ENCODE results near the gene ABCC8. TPM values are rescaled to one million over a fixed set of nuclear protein-coding genes. Genes with fewer than 3 reads are reported as not detected.

ABCC8 gene
- total and polyA plus RNA-seq, 9 of the 15 experiments (the other 6 are each of a cell fraction or from before 2014, with no cell fraction given), result not detected

- H3K9me1 ChIP-seq (ENCODE audit: control insufficient read depth, insufficient read depth, low read length), result no peaks in the 10 kb centered on the region
- TF ChIP-seq MAFG (tag; conservative IDR thresholded peaks at IDR 0.05) (no peak), CBFB (CRISPR knock-in tag; IDR thresholded peaks at IDR 0.05) (no peak), ZNF408 (CRISPR knock-in tag; IDR thresholded peaks at IDR 0.05; ENCODE audit: low read depth) (no peak)
- DNase-seq (ENCODE audit: extremely low read depth in 1 of 4, low spot score in 3 of 4) (no peak), FAIRE-seq (no peak), ATAC-seq (no peak)
- no peak overlapping the region for H3K27ac ChIP-seq (ENCODE audit: extremely low read depth, low read depth, low read length)
- ChIA-PET CTCF (ENCODE audit: low intra/inter-chr PET ratio) (no interaction called here), POLR2A (interaction anchor here (0.8 to 0.9 kb wide), 2 partner anchors 13 to 21 kb away, joined by 3 read pairs; no protein-coding TSS in a partner anchor)
- intact Hi-C loops (cut with micrococcal nuclease), result no loop called here
- H4K20me1 ChIP-seq (replicated peaks; ENCODE audit: control insufficient read depth, insufficient read depth, low read length), result no peaks in the 10 kb centered on the region; the same call in 1 of the 2 replicates
- H3K27me3 ChIP-seq (ENCODE audit: control insufficient read depth in 2 of 2, insufficient read depth in 2 of 2, low read length in 2 of 2), result peaks cover 6 to 49% of the 10 kb centered on the region in 2 experiments
- H3K4me2 ChIP-seq (ENCODE audit: insufficient read depth, low read length), result no peak overlapping the region
- no peak overlapping the region for H2AFZ ChIP-seq (ENCODE audit: low read depth, low read length)
- no peak overlapping the region for H3K9ac ChIP-seq (ENCODE audit: insufficient read depth in 1 of 2, low read depth in 2 of 2, low read length in 2 of 2)
- H3K36me3 ChIP-seq (ENCODE audit: control insufficient read depth, insufficient read depth, low read length), result no peaks in the 10 kb centered on the region
- no peaks in the 10 kb centered on the region for H3K79me2 ChIP-seq (ENCODE audit: control insufficient read depth, insufficient read depth, low read length)
- H3K4me1 ChIP-seq (replicated peaks in 1 of 2; ENCODE audit: control insufficient read depth in 2 of 2, insufficient read depth in 2 of 2, low read length in 2 of 2), result no peaks in the 10 kb centered on the region
- in situ Hi-C loops (cut with MboI), result no loop called here
- BruUV-seq (replicated peaks), result no TSS peak
- H3K4me3 ChIP-seq, result no peak overlapping the region
- WGBS (ENCODE audit: insufficient coverage, low coverage, missing lambda C conversion rate), result 0% methylated on average over 2 of the region's 2 CpGs
- H3K9me3 ChIP-seq (replicated peaks; ENCODE audit: control insufficient read depth, insufficient read depth, low read depth, low read length), result no peaks in the 10 kb centered on the region
Observed at GRCh38 chr11:17507773-17508172, 31.1 kb upstream of the ABCC8 start.

GRCh38 chr11:17506942-17507341 lies 30.3 kb upstream of the ABCC8 start:
- Histone ChIP-seq H3K79me2 (ENCODE audit: control insufficient read depth, insufficient read depth, low read length) (no peaks in the 10 kb centered on the region), H3K4me1 (replicated peaks in 1 of 2; ENCODE audit: control insufficient read depth in 2 of 2, insufficient read depth in 2 of 2, low read length in 2 of 2) (no peaks in the 10 kb centered on the region), H3K9ac (ENCODE audit: insufficient read depth in 1 of 2, low read depth in 2 of 2, low read length in 2 of 2) (no peak overlapping the region), H4K20me1 (replicated peaks; ENCODE audit: control insufficient read depth, insufficient read depth, low read length) (no peaks in the 10 kb centered on the region; the same call in 1 of the 2 replicates), H3K4me2 (ENCODE audit: insufficient read depth, low read length) (no peak overlapping the region), H3K9me1 (ENCODE audit: control insufficient read depth, insufficient read depth, low read length) (no peaks in the 10 kb centered on the region), H3K27me3 (ENCODE audit: control insufficient read depth in 2 of 2, insufficient read depth in 2 of 2, low read length in 2 of 2) (peaks cover 6 to 57% of the 10 kb centered on the region in 2 experiments), H3K27ac (ENCODE audit: extremely low read depth, low read depth, low read length) (no peak overlapping the region), H2AFZ (ENCODE audit: low read depth, low read length) (no peak overlapping the region), H3K4me3 (no peak overlapping the region), H3K9me3 (replicated peaks; ENCODE audit: control insufficient read depth, insufficient read depth, low read depth, low read length) (no peaks in the 10 kb centered on the region), H3K36me3 (ENCODE audit: control insufficient read depth, insufficient read depth, low read length) (no peaks in the 10 kb centered on the region)
- in situ Hi-C loops (cut with MboI), result no loop called here
- TF ChIP-seq MCM2 (IDR thresholded peaks at IDR 0.05; ENCODE audit: low read depth) (no peak), XRCC5 (IDR thresholded peaks at IDR 0.05; ENCODE audit: low read depth, low read length) (no peak), EP300 (IDR thresholded peaks at IDR 0.05; ENCODE audit: low read length) (no peak), ZSCAN29 (IDR thresholded peaks at IDR 0.05) (no peak), HNRNPH1 (optimal IDR thresholded peaks at IDR 0.05; ENCODE audit: low read depth, low read length) (no peak)
- ChIA-PET POLR2A (interaction anchor here (0.9 kb wide), 1 partner anchor 21 kb away, joined by 3 read pairs; no protein-coding TSS in a partner anchor), CTCF (ENCODE audit: low intra/inter-chr PET ratio) (no interaction called here)
- FAIRE-seq (no peak), DNase-seq (ENCODE audit: extremely low read depth in 1 of 4, low spot score in 3 of 4) (peak in 2 of 4 experiments; percentile 19 to 25), ATAC-seq (no peak)
- 0% methylated on average over 3 of the region's 3 CpGs for WGBS (ENCODE audit: insufficient coverage, low coverage, missing lambda C conversion rate)
- BruUV-seq (replicated peaks), result no TSS peak
- intact Hi-C loops (cut with micrococcal nuclease), result no loop called here
